Panc1 (cell line): ENCODE measurements around the gene MPIG6B. TPM values are rescaled to one million over a fixed set of nuclear protein-coding genes. Genes with fewer than 3 reads are reported as not detected.

ENCODE experiments used
- ATAC-seq: fragments of 200-7000 bp; cut with Tn5 transposase; 2 replicates; pipeline ENCODE4 v1.9.1; 2020; ENCODE audit warnings: mild to moderate bottlenecking, moderate library complexity
- BruUV-seq: library from RNA; stranded (reverse); fragments of 400-500 nt; replicated peaks from 2 replicates; lab custom pipeline; 2021; lab: Mats Ljungman, UMichigan
- CTCF ChIA-PET: fragments of 300-600 bp; sonication (Branson Sonifier 250); formaldehyde crosslinking; loops from one replicate; lab custom pipeline; 2022; ENCODE audit warnings: antibody characterized with exemption; lab: Charles Lee
- POLR2A ChIA-PET: fragments of 300-600 bp; sonication (Branson Sonifier 250); formaldehyde crosslinking; loops from one replicate; lab custom pipeline; 2022; ENCODE audit warnings: antibody characterized with exemption; lab: Charles Lee
- DNase-seq: peaks from one replicate; pipeline ENCODE4 v3.0.0-alpha.2; 2010; ENCODE audit warnings: low read depth, low spot score
- H3K27ac ChIP-seq: 2 replicates; pipeline ENCODE4 v1.5.1; 2011; ENCODE audit warnings: mild to moderate bottlenecking, low read length, inconsistent platforms
- H3K27me3 ChIP-seq: fragments of 200-500 bp; sonication (Bioruptor generic); 2 replicates; pipeline ENCODE4 v1.6.0; 2014; ENCODE audit warnings: low read length, inconsistent platforms; ENCODE audit not compliant: control insufficient read depth, insufficient read depth
- H3K36me3 ChIP-seq: fragments of 200-500 bp; sonication (Bioruptor generic); 2 replicates; pipeline ENCODE4 v1.5.1; 2014; ENCODE audit warnings: inconsistent platforms, mild to moderate bottlenecking, low read length, moderate library complexity; ENCODE audit not compliant: control insufficient read depth, insufficient read depth
- H3K4me1 ChIP-seq: 2 replicates; pipeline ENCODE4 v1.5.1; 2011; ENCODE audit warnings: inconsistent platforms, mild to moderate bottlenecking, low read length, moderate library complexity; ENCODE audit not compliant: control insufficient read depth, insufficient read depth
- H3K4me3 ChIP-seq, 2 experiments: 2 replicates each; pipeline ENCODE4 v1.5.1; 2011 to 2012; ENCODE audit warnings: low read depth in 2 of 2, low read length in 2 of 2, mild to moderate bottlenecking in 2 of 2, inconsistent platforms in 1 of 2, moderate library complexity in 1 of 2
- H3K9me3 ChIP-seq: fragments of 200-500 bp; sonication (Bioruptor generic); 2 replicates; pipeline ENCODE4 v1.5.1; 2014; ENCODE audit warnings: low read depth, mild to moderate bottlenecking, inconsistent platforms, low read length, moderate library complexity; ENCODE audit not compliant: control insufficient read depth, insufficient read depth
- POLR2AphosphoS5 ChIP-seq: IDR thresholded peaks from 2 replicates; pipeline ENCODE4 v1.6.1; 2012; ENCODE audit warnings: mild to moderate bottlenecking, low read depth, low read length, moderate library complexity
- SIN3A ChIP-seq: IDR thresholded peaks from 2 replicates; pipeline ENCODE4 v1.6.1; 2012; ENCODE audit warnings: low read depth, mild to moderate bottlenecking, low read length, moderate library complexity, borderline replicate concordance; ENCODE audit not compliant: insufficient read depth
- TCF7L2 ChIP-seq: IDR thresholded peaks from 2 replicates; pipeline ENCODE4 v1.6.1; 2011; ENCODE audit warnings: mild to moderate bottlenecking, low read depth, low read length, inconsistent platforms
- in situ Hi-C: cut with HindIII; loops from 2 replicates; pipeline ENCODE4 v1.10.0; 2016; ENCODE audit warnings: low sequenced_read_pairs, low pct_unique_long_range_greater_than_20kb
- intact Hi-C: fragments of 100-400 bp; cut with micrococcal nuclease; formaldehyde crosslinking; loops from one replicate; pipeline ENCODE4 v1.10.0; 2022; ENCODE audit not compliant: unreplicated experiment
- total RNA-seq: library from RNA; stranded (reverse); gene quantifications from one replicate; pipeline ENCODE4 v1.2.1, GENCODE V29; 2021; ENCODE audit not compliant: unreplicated experiment
- TF ChIP-seq, protein P1 (sequence below), 2 experiments: IDR thresholded peaks; 2 replicates each; pipeline ENCODE4 v1.6.1; 2011 to 2012; ENCODE audit warnings: low read depth in 2 of 2, control low read depth in 1 of 2, low read length in 1 of 2, mild to moderate bottlenecking in 1 of 2, moderate library complexity in 1 of 2; ENCODE audit not compliant: insufficient read depth in 1 of 2
- TF ChIP-seq, protein P2 (sequence below): fragments of 450-650 bp; IDR thresholded peaks from 2 replicates; pipeline ENCODE4 v1.5.1; 2017; ENCODE audit warnings: mild to moderate bottlenecking

The MPIG6B gene
- total RNA-seq, 1 experiment from 2014 or later, result not detected

GRCh38 chr6:31693535-31693934 is 29.6 kb upstream of the MPIG6B start:
- POLR2A ChIA-PET, result interaction anchor here (0.7 kb wide), 2 partner anchors 21 to 45 kb away, joined by 3 to 9 read pairs; no protein-coding TSS in a partner anchor
- H3K36me3 ChIP-seq, result peaks cover 4% of the 10 kb centered on the region; the same call in 1 of the 2 replicates

GRCh38 chr6:31697555-31697954 is 25.6 kb upstream of the MPIG6B start:
- H3K27ac ChIP-seq, result no peak overlapping the region
- ChIA-PET CTCF (no interaction called here), POLR2A (no interaction called here)
- peaks cover 7% of the 10 kb centered on the region; the same call in 1 of the 2 replicates for H3K4me1 ChIP-seq
- ATAC-seq, result no peak
- H3K4me3 ChIP-seq, result no peak overlapping the region
- H3K27me3 ChIP-seq, result no peaks in the 10 kb centered on the region
- H3K9me3 ChIP-seq, result no peaks in the 10 kb centered on the region
- TF ChIP-seq TCF7L2 (no peak), POLR2AphosphoS5 (no peak), SIN3A (no peak)
- TF ChIP-seq, protein P1, sequence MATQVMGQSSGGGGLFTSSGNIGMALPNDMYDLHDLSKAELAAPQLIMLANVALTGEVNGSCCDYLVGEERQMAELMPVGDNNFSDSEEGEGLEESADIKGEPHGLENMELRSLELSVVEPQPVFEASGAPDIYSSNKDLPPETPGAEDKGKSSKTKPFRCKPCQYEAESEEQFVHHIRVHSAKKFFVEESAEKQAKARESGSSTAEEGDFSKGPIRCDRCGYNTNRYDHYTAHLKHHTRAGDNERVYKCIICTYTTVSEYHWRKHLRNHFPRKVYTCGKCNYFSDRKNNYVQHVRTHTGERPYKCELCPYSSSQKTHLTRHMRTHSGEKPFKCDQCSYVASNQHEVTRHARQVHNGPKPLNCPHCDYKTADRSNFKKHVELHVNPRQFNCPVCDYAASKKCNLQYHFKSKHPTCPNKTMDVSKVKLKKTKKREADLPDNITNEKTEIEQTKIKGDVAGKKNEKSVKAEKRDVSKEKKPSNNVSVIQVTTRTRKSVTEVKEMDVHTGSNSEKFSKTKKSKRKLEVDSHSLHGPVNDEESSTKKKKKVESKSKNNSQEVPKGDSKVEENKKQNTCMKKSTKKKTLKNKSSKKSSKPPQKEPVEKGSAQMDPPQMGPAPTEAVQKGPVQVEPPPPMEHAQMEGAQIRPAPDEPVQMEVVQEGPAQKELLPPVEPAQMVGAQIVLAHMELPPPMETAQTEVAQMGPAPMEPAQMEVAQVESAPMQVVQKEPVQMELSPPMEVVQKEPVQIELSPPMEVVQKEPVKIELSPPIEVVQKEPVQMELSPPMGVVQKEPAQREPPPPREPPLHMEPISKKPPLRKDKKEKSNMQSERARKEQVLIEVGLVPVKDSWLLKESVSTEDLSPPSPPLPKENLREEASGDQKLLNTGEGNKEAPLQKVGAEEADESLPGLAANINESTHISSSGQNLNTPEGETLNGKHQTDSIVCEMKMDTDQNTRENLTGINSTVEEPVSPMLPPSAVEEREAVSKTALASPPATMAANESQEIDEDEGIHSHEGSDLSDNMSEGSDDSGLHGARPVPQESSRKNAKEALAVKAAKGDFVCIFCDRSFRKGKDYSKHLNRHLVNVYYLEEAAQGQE (IDR thresholded peaks at IDR 0.05; ENCODE audit: insufficient read depth in 1 of 2, low read depth in 2 of 2, low read length in 1 of 2), result no peak
- TF ChIP-seq, protein P2, sequence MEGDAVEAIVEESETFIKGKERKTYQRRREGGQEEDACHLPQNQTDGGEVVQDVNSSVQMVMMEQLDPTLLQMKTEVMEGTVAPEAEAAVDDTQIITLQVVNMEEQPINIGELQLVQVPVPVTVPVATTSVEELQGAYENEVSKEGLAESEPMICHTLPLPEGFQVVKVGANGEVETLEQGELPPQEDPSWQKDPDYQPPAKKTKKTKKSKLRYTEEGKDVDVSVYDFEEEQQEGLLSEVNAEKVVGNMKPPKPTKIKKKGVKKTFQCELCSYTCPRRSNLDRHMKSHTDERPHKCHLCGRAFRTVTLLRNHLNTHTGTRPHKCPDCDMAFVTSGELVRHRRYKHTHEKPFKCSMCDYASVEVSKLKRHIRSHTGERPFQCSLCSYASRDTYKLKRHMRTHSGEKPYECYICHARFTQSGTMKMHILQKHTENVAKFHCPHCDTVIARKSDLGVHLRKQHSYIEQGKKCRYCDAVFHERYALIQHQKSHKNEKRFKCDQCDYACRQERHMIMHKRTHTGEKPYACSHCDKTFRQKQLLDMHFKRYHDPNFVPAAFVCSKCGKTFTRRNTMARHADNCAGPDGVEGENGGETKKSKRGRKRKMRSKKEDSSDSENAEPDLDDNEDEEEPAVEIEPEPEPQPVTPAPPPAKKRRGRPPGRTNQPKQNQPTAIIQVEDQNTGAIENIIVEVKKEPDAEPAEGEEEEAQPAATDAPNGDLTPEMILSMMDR, result no peak
- intact Hi-C loops (no loop called here), in situ Hi-C loops (no loop called here)
- H3K36me3 ChIP-seq, result peaks cover 2% of the 10 kb centered on the region; the same call in 1 of the 2 replicates
- DNase-seq, result no peak
- no TSS peak for BruUV-seq

More at GRCh38 chr6:31693535-31693934, 29.6 kb upstream of the MPIG6B start:
- H3K9me3 ChIP-seq, result no peaks in the 10 kb centered on the region
- in situ Hi-C loops, result no loop called here
- no peak overlapping the region for H3K4me3 ChIP-seq
- intact Hi-C loops, result no loop called here
- CTCF ChIA-PET, result interaction anchor here (0.6 kb wide), 1 partner anchor 12 kb away, joined by 3 read pairs; no protein-coding TSS in a partner anchor
- H3K4me1 ChIP-seq, result no peaks in the 10 kb centered on the region
- TF ChIP-seq, protein P1 (IDR thresholded peaks at IDR 0.05; ENCODE audit: insufficient read depth in 1 of 2, low read depth in 2 of 2, low read length in 1 of 2), result no peak
- no peak for TF ChIP-seq SIN3A
- TF ChIP-seq, protein P2, result no peak
- TF ChIP-seq TCF7L2, result no peak
- no peak for TF ChIP-seq POLR2AphosphoS5
- H3K27me3 ChIP-seq, result no peaks in the 10 kb centered on the region
- BruUV-seq, result no TSS peak
- no peak for ATAC-seq
- DNase-seq, result no peak
- no peak overlapping the region for H3K27ac ChIP-seq
